Trophoblast cell (in vitro differentiated cells and primary cell): ENCODE results near the gene VAV1.

ENCODE experiments used
- DNase-seq, 2 donors: peaks; one replicate each; pipeline ENCODE4 v3.0.0-alpha.2; 2016
- H2AFZ ChIP-seq: 2 replicates; pipeline ENCODE4 v1.6.1; 2013; ENCODE audit warnings: low read length, moderate library complexity, mild to moderate bottlenecking; ENCODE audit not compliant: insufficient read depth, poor library complexity
- H2AK5ac ChIP-seq: 2 replicates; pipeline ENCODE4 v1.6.1; 2013; ENCODE audit warnings: mild to moderate bottlenecking, low read length
- H2BK120ac ChIP-seq: 2 replicates; pipeline ENCODE4 v1.6.1; 2013; ENCODE audit warnings: low read length, mild to moderate bottlenecking, moderate library complexity; ENCODE audit not compliant: insufficient read depth, poor library complexity
- H2BK12ac ChIP-seq: 2 replicates; pipeline ENCODE4 v1.6.1; 2013; ENCODE audit warnings: mild to moderate bottlenecking, low read length, moderate library complexity
- H2BK5ac ChIP-seq: 2 replicates; pipeline ENCODE4 v1.6.1; 2013; ENCODE audit warnings: low read length, low read depth, moderate library complexity, mild to moderate bottlenecking; ENCODE audit not compliant: poor library complexity
- H3K14ac ChIP-seq: 2 replicates; pipeline ENCODE4 v1.6.1; 2013; ENCODE audit warnings: mild to moderate bottlenecking, low read length
- H3K18ac ChIP-seq: 2 replicates; pipeline ENCODE4 v1.6.1; 2013; ENCODE audit warnings: mild to moderate bottlenecking, low read length
- H3K23ac ChIP-seq: 2 replicates; pipeline ENCODE4 v1.6.1; 2013; ENCODE audit warnings: low read length
- H3K27ac ChIP-seq: 2 replicates; pipeline ENCODE4 v1.5.1; 2013; ENCODE audit warnings: low read depth, mild to moderate bottlenecking, inconsistent platforms, low read length, moderate library complexity
- H3K27me3 ChIP-seq: 2 replicates; pipeline ENCODE4 v1.6.1; 2013; ENCODE audit warnings: inconsistent platforms, mild to moderate bottlenecking, low read length, moderate library complexity; ENCODE audit not compliant: insufficient read depth
- H3K36me3 ChIP-seq, 2 experiments: 1 replicate in 1 of 2; 2 replicates in 1 of 2; pipeline ENCODE4 v1.6.1; 2013; ENCODE audit warnings: low read length in 2 of 2, mild to moderate bottlenecking in 2 of 2, moderate library complexity in 1 of 2; ENCODE audit not compliant: insufficient read depth in 2 of 2, control insufficient read depth in 1 of 2
- H3K4ac ChIP-seq: 2 replicates; pipeline ENCODE4 v1.6.1; 2013; ENCODE audit warnings: low read depth, mild to moderate bottlenecking, low read length, moderate library complexity
- H3K4me1 ChIP-seq, 2 experiments: 1 replicate in 1 of 2; 2 replicates in 1 of 2; pipeline ENCODE4 v1.6.1; 2013; ENCODE audit warnings: low read length in 2 of 2, mild to moderate bottlenecking in 2 of 2, moderate library complexity in 1 of 2; ENCODE audit not compliant: insufficient read depth in 2 of 2, control insufficient read depth in 1 of 2
- H3K4me2 ChIP-seq: 2 replicates; pipeline ENCODE4 v1.6.1; 2013; ENCODE audit warnings: inconsistent platforms, mild to moderate bottlenecking, low read length, moderate library complexity
- H3K4me3 ChIP-seq: 2 replicates; pipeline ENCODE4 v1.5.1; 2013; ENCODE audit warnings: mild to moderate bottlenecking, low read depth, low read length, inconsistent platforms
- H3K79me1 ChIP-seq: one replicate; pipeline ENCODE4 v1.6.1; 2013; ENCODE audit warnings: low read length
- H3K79me2 ChIP-seq: 2 replicates; pipeline ENCODE4 v1.6.1; 2013; ENCODE audit warnings: low read length, mild to moderate bottlenecking; ENCODE audit not compliant: control insufficient read depth, insufficient read depth, poor library complexity
- H3K9ac ChIP-seq: 2 replicates; pipeline ENCODE4 v1.6.1; 2013; ENCODE audit warnings: mild to moderate bottlenecking, low read length
- H3K9me3 ChIP-seq: 2 replicates; pipeline ENCODE4 v1.6.1; 2013; ENCODE audit warnings: low read depth, mild to moderate bottlenecking, control low read depth, inconsistent platforms, low read length; ENCODE audit not compliant: insufficient read depth
- H4K12ac ChIP-seq: 2 replicates; pipeline ENCODE4 v1.6.1; 2013; ENCODE audit warnings: low read depth, mild to moderate bottlenecking, low read length, moderate library complexity
- H4K8ac ChIP-seq: 2 replicates; pipeline ENCODE4 v1.6.1; 2013; ENCODE audit warnings: low read depth, mild to moderate bottlenecking, low read length, moderate library complexity
- H4K91ac ChIP-seq: one replicate; pipeline ENCODE4 v1.6.1; 2013; ENCODE audit warnings: low read depth, mild to moderate bottlenecking, low read length, moderate library complexity
- WGBS: extraction: QIAGEN DNeasy Blood & Tissue Kit; methylation state at CpG from one replicate; pipeline ENCODE4 v1.1.7; 2013; ENCODE audit warnings: missing lambda C conversion rate; ENCODE audit not compliant: insufficient read length, insufficient coverage; ENCODE audit errors: extremely low coverage; 5-methylcytosine and 5-hydroxymethylcytosine counted together

The VAV1 gene

GRCh38 chr19:6803036-6803404 is 30.5 kb downstream of the VAV1 start:
- no peak overlapping the region for H2BK5ac ChIP-seq
- no peak overlapping the region for H3K14ac ChIP-seq
- H4K91ac ChIP-seq = no peak overlapping the region
- H3K36me3 ChIP-seq = no peaks in the 10 kb centered on the region
- H3K9me3 ChIP-seq = peaks cover 6% of the 10 kb centered on the region
- no peak for DNase-seq
- no peak overlapping the region for H4K8ac ChIP-seq
- WGBS = no CpG with 5 or more reads among the region's 8 CpGs
- no peak overlapping the region for H3K23ac ChIP-seq
- no peak overlapping the region for H2AFZ ChIP-seq
- H3K4me2 ChIP-seq = no peak overlapping the region
- no peak overlapping the region for H3K4ac ChIP-seq
- H2AK5ac ChIP-seq = no peak overlapping the region
- H3K27ac ChIP-seq = no peak overlapping the region
- no peak overlapping the region for H3K9ac ChIP-seq
- peaks cover 7 to 11% of the 10 kb centered on the region in 2 experiments for H3K4me1 ChIP-seq
- H3K27me3 ChIP-seq = no peaks in the 10 kb centered on the region
- H2BK120ac ChIP-seq = no peak overlapping the region
- H2BK12ac ChIP-seq = no peak overlapping the region
- H3K18ac ChIP-seq = no peak overlapping the region
- peaks cover 6% of the 10 kb centered on the region for H3K79me1 ChIP-seq
- H4K12ac ChIP-seq = no peak overlapping the region
- H3K4me3 ChIP-seq = peak overlapping the region; percentile 6
- no peaks in the 10 kb centered on the region for H3K79me2 ChIP-seq

- no peak overlapping the region for H4K12ac ChIP-seq
- H3K4ac ChIP-seq = no peak overlapping the region
- H3K79me1 ChIP-seq = peaks cover 3% of the 10 kb centered on the region
- H3K23ac ChIP-seq = no peak overlapping the region
- H2BK12ac ChIP-seq = no peak overlapping the region
- no peaks in the 10 kb centered on the region for H3K36me3 ChIP-seq
- H3K14ac ChIP-seq = no peak overlapping the region
- no peak overlapping the region for H2AK5ac ChIP-seq
- H3K9ac ChIP-seq = no peak overlapping the region
- peaks cover 8% of the 10 kb centered on the region for H3K9me3 ChIP-seq
- no peak overlapping the region for H2AFZ ChIP-seq
- no peak overlapping the region for H3K4me2 ChIP-seq
- H4K8ac ChIP-seq = no peak overlapping the region
- H3K79me2 ChIP-seq = no peaks in the 10 kb centered on the region
- H3K4me1 ChIP-seq = peaks cover 3 to 4% of the 10 kb centered on the region in 2 experiments
- H3K27me3 ChIP-seq = no peaks in the 10 kb centered on the region
- no peak overlapping the region for H3K27ac ChIP-seq
- H3K18ac ChIP-seq = no peak overlapping the region
- no peak overlapping the region for H2BK120ac ChIP-seq
- WGBS = no CpG with 5 or more reads among the region's 4 CpGs
- no peak overlapping the region for H4K91ac ChIP-seq
- peak; percentile 9 to 73 for DNase-seq
- no peak overlapping the region for H3K4me3 ChIP-seq
- H2BK5ac ChIP-seq = no peak overlapping the region
Measured at GRCh38 chr19:6806488-6806887, 34.0 kb downstream of the VAV1 start.

- Histone ChIP-seq H3K9me3 (peaks cover 8% of the 10 kb centered on the region), H3K23ac (no peak overlapping the region), H3K4me2 (no peak overlapping the region), H3K4ac (no peak overlapping the region), H3K27me3 (no peaks in the 10 kb centered on the region), H3K4me1 (no peaks in the 10 kb centered on the region), H2AK5ac (no peak overlapping the region), H3K79me1 (no peaks in the 10 kb centered on the region), H3K14ac (no peak overlapping the region), H3K36me3 (no peaks in the 10 kb centered on the region), H4K91ac (no peak overlapping the region), H4K8ac (no peak overlapping the region), H2BK12ac (no peak overlapping the region), H2BK120ac (no peak overlapping the region), H3K4me3 (no peak overlapping the region), H2AFZ (no peak overlapping the region), H3K27ac (no peak overlapping the region), H3K9ac (no peak overlapping the region), H4K12ac (no peak overlapping the region), H3K79me2 (no peaks in the 10 kb centered on the region), H3K18ac (no peak overlapping the region), H2BK5ac (no peak overlapping the region)
- no CpG with 5 or more reads among the region's 5 CpGs for WGBS
- no peak for DNase-seq
Measured at GRCh38 chr19:6807291-6807690, 34.8 kb downstream of the VAV1 start.

DNA sequence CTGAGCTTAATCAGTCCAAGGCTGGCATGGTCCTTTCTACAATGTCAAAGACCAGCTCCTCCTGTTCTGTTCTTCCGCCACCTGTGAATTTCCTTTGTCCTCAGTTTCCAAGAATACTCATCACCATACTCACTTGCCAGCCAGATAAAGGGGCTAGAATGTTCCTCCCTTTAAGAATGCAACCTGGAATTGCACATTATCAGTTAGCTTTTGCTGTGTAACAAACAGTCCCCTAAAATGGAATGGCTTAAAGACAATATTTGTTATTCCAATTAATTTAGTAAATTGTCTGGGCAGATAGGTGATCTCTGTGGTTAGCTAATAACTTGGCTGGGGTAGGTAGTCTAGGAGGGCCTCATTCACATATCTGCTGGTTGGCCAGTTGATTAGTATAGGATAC is 36.0 kb downstream of the VAV1 start:
- H3K4ac ChIP-seq = no peak overlapping the region
- H2AK5ac ChIP-seq = no peak overlapping the region
- no peak overlapping the region for H4K91ac ChIP-seq
- H3K4me1 ChIP-seq = no peaks in the 10 kb centered on the region
- no peak overlapping the region for H3K4me3 ChIP-seq
- H3K14ac ChIP-seq = no peak overlapping the region
- no peak overlapping the region for H4K8ac ChIP-seq
- H3K27me3 ChIP-seq = no peaks in the 10 kb centered on the region
- no CpG with 5 or more reads among the region's 1 CpG for WGBS
- H3K27ac ChIP-seq = no peak overlapping the region
- no peak for DNase-seq
- H2BK12ac ChIP-seq = no peak overlapping the region
- H2BK120ac ChIP-seq = no peak overlapping the region
- no peaks in the 10 kb centered on the region for H3K79me1 ChIP-seq
- no peak overlapping the region for H2AFZ ChIP-seq
- H3K4me2 ChIP-seq = no peak overlapping the region
- no peaks in the 10 kb centered on the region for H3K79me2 ChIP-seq
- peaks cover 5% of the 10 kb centered on the region for H3K9me3 ChIP-seq
- H3K36me3 ChIP-seq = no peaks in the 10 kb centered on the region
- H3K18ac ChIP-seq = no peak overlapping the region
- H4K12ac ChIP-seq = no peak overlapping the region
- no peak overlapping the region for H3K9ac ChIP-seq
- no peak overlapping the region for H2BK5ac ChIP-seq
- H3K23ac ChIP-seq = no peak overlapping the region
